ENCODE measurements around the gene ZNF318.
A peak's percentile ranks its signal among the peaks of the same experiment; 100 is the strongest.
"Not testable (repeated sequence)": the region's sequence is repeated elsewhere in the genome, so short reads cannot be mapped to it uniquely, and the experiment has no call there.

ZNF318 gene

DNA sequence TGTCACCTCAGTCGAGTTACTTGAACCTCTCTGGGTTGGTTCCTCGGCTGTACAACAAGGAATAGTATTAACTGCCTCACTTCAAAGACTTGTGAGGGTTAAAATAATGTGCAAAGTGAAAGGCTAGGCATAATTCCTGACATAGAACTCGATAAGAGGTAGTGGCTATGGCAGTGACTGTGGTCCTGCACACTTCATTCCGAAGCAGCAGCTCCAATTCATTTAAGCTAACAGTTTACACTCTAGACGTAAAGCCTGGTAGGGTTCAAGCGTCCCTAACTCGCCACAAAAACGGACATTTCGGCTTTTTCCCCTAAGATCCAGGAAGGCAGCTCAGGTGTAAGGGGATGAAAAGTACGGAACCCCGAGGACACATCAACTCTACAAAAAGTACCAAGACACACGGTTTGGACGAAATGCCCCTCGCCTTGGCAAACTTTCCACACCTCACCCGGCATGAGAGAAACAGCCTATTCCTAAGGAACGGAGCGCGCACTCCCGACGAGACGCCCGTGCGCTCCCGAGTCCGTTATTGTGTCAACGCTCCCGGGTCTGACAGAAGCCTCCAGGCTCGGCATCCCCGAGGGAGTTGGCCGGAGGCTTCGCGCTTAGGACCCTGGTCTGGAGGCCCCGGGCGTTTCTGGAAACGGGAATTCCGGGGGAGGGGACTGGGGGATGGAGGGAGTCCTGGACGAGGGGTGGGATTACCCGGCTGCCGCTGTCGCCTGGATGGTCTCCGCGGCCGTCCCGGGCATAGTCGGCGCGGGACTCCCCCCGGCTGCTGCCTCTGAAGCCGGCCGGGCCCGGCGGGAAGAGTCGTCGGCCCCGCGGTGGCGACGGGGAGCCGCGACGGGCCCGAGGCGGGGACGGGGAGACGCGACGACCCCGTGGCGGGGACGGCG lies 937 bp downstream of the ZNF318 start:
- peak; percentile 44 to 53 for DNase-seq (ENCODE audit: low read depth in 2 of 2)
- TF ChIP-seq, protein P1, sequence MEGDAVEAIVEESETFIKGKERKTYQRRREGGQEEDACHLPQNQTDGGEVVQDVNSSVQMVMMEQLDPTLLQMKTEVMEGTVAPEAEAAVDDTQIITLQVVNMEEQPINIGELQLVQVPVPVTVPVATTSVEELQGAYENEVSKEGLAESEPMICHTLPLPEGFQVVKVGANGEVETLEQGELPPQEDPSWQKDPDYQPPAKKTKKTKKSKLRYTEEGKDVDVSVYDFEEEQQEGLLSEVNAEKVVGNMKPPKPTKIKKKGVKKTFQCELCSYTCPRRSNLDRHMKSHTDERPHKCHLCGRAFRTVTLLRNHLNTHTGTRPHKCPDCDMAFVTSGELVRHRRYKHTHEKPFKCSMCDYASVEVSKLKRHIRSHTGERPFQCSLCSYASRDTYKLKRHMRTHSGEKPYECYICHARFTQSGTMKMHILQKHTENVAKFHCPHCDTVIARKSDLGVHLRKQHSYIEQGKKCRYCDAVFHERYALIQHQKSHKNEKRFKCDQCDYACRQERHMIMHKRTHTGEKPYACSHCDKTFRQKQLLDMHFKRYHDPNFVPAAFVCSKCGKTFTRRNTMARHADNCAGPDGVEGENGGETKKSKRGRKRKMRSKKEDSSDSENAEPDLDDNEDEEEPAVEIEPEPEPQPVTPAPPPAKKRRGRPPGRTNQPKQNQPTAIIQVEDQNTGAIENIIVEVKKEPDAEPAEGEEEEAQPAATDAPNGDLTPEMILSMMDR (IDR thresholded peaks at IDR 0.05; ENCODE audit: low read depth, low read length): no peak
- H3K4me3 ChIP-seq (replicated peaks in 1 of 2; ENCODE audit: low read depth in 2 of 2, low read length in 2 of 2): peak overlapping the region; percentile 63 to 80

DNA sequence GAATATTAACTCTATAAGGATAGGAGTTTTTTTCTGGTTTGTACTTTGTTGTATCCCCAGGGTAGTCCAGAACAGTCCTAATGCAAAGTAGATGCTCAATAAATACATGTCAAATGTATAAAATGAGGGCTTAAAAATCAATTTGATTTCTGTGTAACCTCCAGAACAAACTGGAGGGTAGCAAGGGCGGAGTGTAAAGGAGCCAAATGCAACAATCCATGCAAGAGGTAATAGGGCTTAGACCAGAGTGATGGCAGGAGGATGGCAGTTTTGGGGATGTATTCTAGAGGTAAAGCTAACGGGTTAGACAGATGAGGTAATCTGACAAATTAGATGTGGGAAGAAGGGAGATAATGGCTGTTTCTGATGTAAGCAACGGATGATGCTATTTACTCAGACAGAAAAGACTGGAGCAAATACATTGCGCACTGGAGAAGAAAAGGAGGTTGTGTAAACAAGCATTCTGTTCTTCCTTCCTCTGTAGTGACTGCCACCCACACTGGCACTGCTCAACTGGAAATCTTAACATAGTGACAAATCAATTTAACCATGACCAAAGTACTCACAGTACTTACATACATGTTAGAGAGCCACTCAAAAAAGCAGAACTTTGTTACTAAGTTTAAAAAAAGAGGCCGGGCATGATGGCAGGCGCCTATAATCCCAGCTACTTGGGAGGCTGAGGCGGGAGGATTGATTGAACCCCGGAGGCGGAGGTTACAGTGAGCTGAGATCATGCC lies 2.0 kb downstream of the ZNF318 start:
- TF ChIP-seq, protein P1 (IDR thresholded peaks at IDR 0.05; ENCODE audit: low read depth, low read length): no peak
- DNase-seq (ENCODE audit: low read depth in 2 of 2): no peak
- H3K4me3 ChIP-seq (replicated peaks in 1 of 2; ENCODE audit: low read depth in 2 of 2, low read length in 2 of 2): no peak overlapping the region

DNA sequence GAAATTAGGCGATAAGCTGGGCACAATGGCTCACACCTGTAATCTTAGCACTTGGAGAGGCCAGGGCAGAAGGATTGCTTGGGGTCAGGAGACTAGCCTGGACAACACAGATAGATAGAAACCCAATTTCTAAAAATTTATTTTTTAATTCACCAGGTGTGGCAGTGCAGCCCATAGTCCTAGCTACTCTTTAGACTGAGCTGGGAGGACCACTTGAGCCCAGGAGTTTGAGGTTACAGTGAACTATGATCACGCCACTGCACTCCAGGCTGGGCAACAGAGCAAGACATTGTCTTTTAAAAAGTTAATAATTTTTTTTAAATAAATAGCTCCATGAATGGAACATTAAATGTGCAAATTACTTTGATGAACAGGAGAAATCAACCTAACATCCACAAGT lies 8.2 kb downstream of the ZNF318 start:
- H3K4me3 ChIP-seq (replicated peaks in 1 of 2; ENCODE audit: low read depth in 2 of 2, low read length in 2 of 2): no peak overlapping the region
- TF ChIP-seq, protein P1 (IDR thresholded peaks at IDR 0.05; ENCODE audit: low read depth, low read length): no peak
- no peak for DNase-seq (ENCODE audit: low read depth in 2 of 2)

DNA sequence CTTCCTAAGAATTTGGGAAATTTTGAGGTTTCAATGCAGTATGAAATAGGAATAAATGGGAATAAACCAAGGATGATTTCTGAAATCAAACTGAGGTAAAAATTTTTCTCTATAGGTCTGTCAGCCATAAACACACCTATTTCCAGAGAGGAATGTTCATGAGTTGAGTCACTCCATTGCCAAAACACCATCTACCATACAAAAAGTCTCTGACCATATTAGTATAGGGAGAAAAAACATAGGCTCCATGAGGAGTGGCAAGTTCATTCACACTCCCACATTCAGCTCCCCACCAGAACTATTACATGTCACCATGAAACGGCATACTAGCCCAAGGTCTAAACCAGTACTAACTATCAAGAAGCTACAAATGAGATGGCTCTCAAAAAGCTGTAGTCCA lies 9.6 kb downstream of the ZNF318 start:
- no peak overlapping the region for H3K4me3 ChIP-seq (replicated peaks in 1 of 2; ENCODE audit: low read depth in 2 of 2, low read length in 2 of 2)
- no peak for DNase-seq (ENCODE audit: low read depth in 2 of 2)
- TF ChIP-seq, protein P1 (IDR thresholded peaks at IDR 0.05; ENCODE audit: low read depth, low read length): no peak

DNA sequence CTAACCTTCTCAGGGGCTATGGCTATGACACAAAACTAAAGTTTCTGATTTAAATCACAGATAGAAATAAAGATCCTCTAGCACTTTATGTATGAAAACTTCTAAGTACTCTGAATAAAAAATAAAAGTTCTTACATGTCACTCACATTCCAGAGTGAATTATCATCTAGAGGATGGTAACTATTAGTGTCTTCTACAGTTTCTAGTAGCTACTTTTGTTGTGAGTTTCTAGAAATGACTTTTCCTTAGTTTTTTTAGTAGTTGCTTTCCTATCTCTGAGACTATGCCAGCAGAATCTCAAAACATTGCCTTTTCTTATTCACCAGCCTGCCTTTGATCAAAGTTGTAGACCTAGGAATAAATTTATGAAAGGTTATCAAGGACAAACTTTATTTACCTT lies 10.1 kb downstream of the ZNF318 start:
- TF ChIP-seq, protein P1 (IDR thresholded peaks at IDR 0.05; ENCODE audit: low read depth, low read length): no peak
- DNase-seq (ENCODE audit: low read depth in 2 of 2): no peak
- H3K4me3 ChIP-seq (replicated peaks in 1 of 2; ENCODE audit: low read depth in 2 of 2, low read length in 2 of 2): no peak overlapping the region

DNA sequence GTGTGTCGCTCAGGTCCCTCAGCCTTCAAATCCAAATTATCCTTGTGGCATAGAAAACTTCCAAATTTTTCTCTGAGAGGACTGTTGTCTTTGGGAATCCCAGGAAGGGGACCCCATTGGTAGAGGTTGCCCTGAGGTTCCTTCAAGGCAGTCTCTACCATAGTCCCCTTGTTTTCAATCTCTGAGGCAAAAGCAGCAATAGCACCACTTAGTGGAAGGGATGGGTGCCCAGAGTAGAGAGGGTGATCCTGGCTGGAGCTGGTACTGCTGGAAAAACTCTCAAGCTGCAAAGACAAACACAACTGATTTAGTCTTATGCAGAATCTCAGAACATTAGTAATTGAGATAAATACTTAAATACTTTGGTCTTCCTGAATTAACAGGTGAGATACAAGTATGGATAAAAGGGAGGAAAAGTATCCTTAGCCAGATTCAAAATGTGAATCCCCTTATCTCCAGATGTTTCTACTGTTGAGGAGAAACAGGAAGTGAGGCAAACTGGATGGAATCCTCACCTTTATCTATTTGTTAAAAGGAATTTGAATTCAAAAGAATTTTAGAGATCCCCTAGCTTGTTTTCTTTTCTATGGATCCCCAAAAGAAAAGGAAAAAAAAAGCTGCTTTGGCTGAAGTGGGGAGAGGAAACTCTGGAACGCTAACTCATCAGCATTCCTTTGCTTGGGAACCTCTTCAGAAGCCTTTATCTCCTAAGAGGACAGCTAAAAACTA lies 13.4 kb downstream of the ZNF318 start:
- DNase-seq (ENCODE audit: low read depth in 2 of 2): peak; percentile 19 to 46
- no peak overlapping the region for H3K4me3 ChIP-seq (replicated peaks in 1 of 2; ENCODE audit: low read depth in 2 of 2, low read length in 2 of 2)
- TF ChIP-seq, protein P1 (IDR thresholded peaks at IDR 0.05; ENCODE audit: low read depth, low read length): peak; percentile 36

DNA sequence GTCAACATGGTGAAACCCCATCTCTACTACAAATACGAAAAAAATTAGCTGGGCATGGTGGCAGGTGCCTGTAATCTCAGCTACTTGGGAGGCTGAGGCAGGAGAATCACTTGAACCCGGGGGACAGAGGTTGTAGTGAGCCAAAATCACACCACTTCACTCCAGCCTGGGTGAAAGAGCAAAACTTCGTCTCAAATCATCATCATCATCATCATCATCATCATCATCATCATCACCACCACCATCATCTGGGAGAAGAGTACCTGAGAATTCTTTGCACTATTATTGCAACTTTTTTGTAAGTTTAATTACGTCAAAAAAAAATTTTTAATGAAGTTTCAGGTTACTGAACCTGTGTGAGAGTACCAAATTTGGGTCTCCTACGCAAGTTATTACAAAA lies 17.5 kb downstream of the ZNF318 start:
- not testable (repeated sequence) for H3K4me3 ChIP-seq (replicated peaks in 1 of 2; ENCODE audit: low read depth in 2 of 2, low read length in 2 of 2); DNase-seq (ENCODE audit: low read depth in 2 of 2)

Data from cardiac fibroblast (primary cell).